ENCODE data around the gene ARHGDIA.

GRCh38 chr17:81914103-81914850 lies 43.1 kb upstream of the ARHGDIA start:
- TF ChIP-seq POLR2AphosphoS5 (IDR thresholded peaks at IDR 0.05; ENCODE audit: low read depth, low read length), result no peak
- TF ChIP-seq POLR2A (IDR thresholded peaks at IDR 0.05; ENCODE audit: low read depth, low read length), result no peak
